HepG2 (cell line): ENCODE data around the gene EPHB6. TPM values are rescaled to one million over a fixed set of nuclear protein-coding genes. Genes with fewer than 3 reads are reported as not detected.

ENCODE experiments used
- ATAC-seq: fragments of 200-7000 bp; cut with Tn5 transposase; 3 replicates; pipeline ENCODE4 v1.9.1; 2020; ENCODE audit warnings: mild to moderate bottlenecking, moderate library complexity
- BruUV-seq: library from RNA; stranded (reverse); fragments of 400-500 nt; replicated peaks from 2 replicates; lab custom pipeline; 2021; lab: Mats Ljungman, UMichigan
- CTCF ChIA-PET: fragments of 300-600 bp; formaldehyde crosslinking; extraction: SDS; loops from one replicate; lab custom pipeline; 2021; ENCODE audit warnings: low total read pairs, inconsistent platforms, low intra/inter-chr PET ratio; lab: Yijun Ruan, JAX
- POLR2A ChIA-PET: fragments of 350-600 bp; sonication (Branson Sonifier 250); formaldehyde crosslinking; loops from one replicate; lab custom pipeline; 2020; ENCODE audit warnings: antibody characterized with exemption, inconsistent platforms; lab: Yijun Ruan, JAX
- DNase-seq: peaks from one replicate; pipeline ENCODE4 v3.0.0-alpha.2; 2015; ENCODE audit warnings: low spot score
- FAIRE-seq: peaks from 3 replicates; lab custom pipeline; 2011; peaks lifted over from hg19 to GRCh38; lab: Jason Lieb, UNC
- H2AFZ ChIP-seq: one replicate; pipeline ENCODE4 v1.6.1; 2011; ENCODE audit warnings: low read length, inconsistent platforms
- H3K27ac ChIP-seq: fragments of 300-600 bp; 3 replicates; pipeline ENCODE4 v1.8.0; 2011; ENCODE audit warnings: mixed run types, mild to moderate bottlenecking, mixed read lengths, low read length, inconsistent platforms; ENCODE audit not compliant: insufficient read depth; ENCODE audit errors: extremely low read length
- H3K27me3 ChIP-seq, 2 experiments: fragments of 200-600 bp in 1 of 2; 2 replicates in 1 of 2; 3 replicates in 1 of 2; pipeline versions ENCODE4 v1.6.0 to v1.8.0; 2011; ENCODE audit warnings: low read length in 2 of 2, mild to moderate bottlenecking in 2 of 2, moderate library complexity in 2 of 2, inconsistent platforms in 1 of 2; ENCODE audit not compliant: insufficient read depth in 2 of 2, control insufficient read depth in 1 of 2
- H3K36me3 ChIP-seq, 2 experiments: fragments of 200-600 bp in 1 of 2; replicated peaks in 1 of 2; 2 replicates in 1 of 2; 3 replicates in 1 of 2; pipeline versions ENCODE4 v1.5.1 to v1.8.0; 2011; ENCODE audit warnings: low read length in 2 of 2, inconsistent platforms in 1 of 2; ENCODE audit not compliant: insufficient read depth in 2 of 2, control insufficient read depth in 1 of 2
- H3K4me1 ChIP-seq: 2 replicates; pipeline ENCODE4 v1.5.1; 2012; ENCODE audit warnings: low read length, inconsistent platforms; ENCODE audit not compliant: insufficient read depth
- H3K4me2 ChIP-seq: 2 replicates; pipeline ENCODE4 v1.6.0; 2011; ENCODE audit warnings: low read depth, low read length, inconsistent platforms
- H3K4me3 ChIP-seq, 3 experiments: fragments of 200-600 bp in 1 of 3; sonication (generic), shearing (Covaris generic) in 1 of 3; replicated peaks in 1 of 3; 2 replicates each; pipeline ENCODE4 v1.5.1; 2011 to 2016; ENCODE audit warnings: low read length in 3 of 3, inconsistent platforms in 2 of 3, low read depth in 2 of 3, mild to moderate bottlenecking in 2 of 3, control low read depth in 1 of 3, mixed read lengths in 1 of 3; ENCODE audit not compliant: insufficient read depth in 1 of 3
- H3K79me2 ChIP-seq: one replicate; pipeline ENCODE4 v1.6.1; 2011; ENCODE audit warnings: low read length, inconsistent platforms; ENCODE audit not compliant: insufficient read depth
- H3K9ac ChIP-seq: 2 replicates; pipeline ENCODE4 v1.6.0; 2011; ENCODE audit warnings: mild to moderate bottlenecking, low read depth, low read length, inconsistent platforms; ENCODE audit not compliant: insufficient read depth
- H3K9me3 ChIP-seq: 2 replicates; pipeline ENCODE4 v1.5.1; 2012; ENCODE audit warnings: mild to moderate bottlenecking, low read length
- H4K20me1 ChIP-seq: 2 replicates; pipeline ENCODE4 v1.6.0; 2011; ENCODE audit warnings: inconsistent platforms, mild to moderate bottlenecking, low read length, moderate library complexity; ENCODE audit not compliant: insufficient read depth
- CREB1 ChIP-seq, 2 experiments: fragments of 450-650 bp in 1 of 2; IDR thresholded peaks; 2 replicates each; pipeline ENCODE4 v1.6.1; 2016 to 2017; ENCODE audit warnings: control low read depth in 1 of 2, mild to moderate bottlenecking in 1 of 2, missing compliant biosample characterization in 1 of 2, missing genetic modification characterization in 1 of 2
- FOXO1 ChIP-seq: sonication (generic); formaldehyde crosslinking; IDR thresholded peaks from 2 replicates; pipeline ENCODE4 v1.4.0; 2020; ENCODE audit warnings: missing genetic modification reagents
- MAFF ChIP-seq: IDR thresholded peaks from 2 replicates; pipeline ENCODE4 v1.6.1; 2011; ENCODE audit warnings: low read depth, low read length, improper control_type of control experiment
- MAFK ChIP-seq, 2 experiments: IDR thresholded peaks in 1 of 2; conservative IDR thresholded peaks in 1 of 2; 2 replicates each; pipeline ENCODE4 v1.6.1; 2011; ENCODE audit warnings: improper control_type of control experiment in 2 of 2, low read length in 2 of 2
- SKI ChIP-seq: fragments of 450-650 bp; IDR thresholded peaks from one replicate; pipeline ENCODE4 v1.6.1; 2018; ENCODE audit warnings: mild to moderate bottlenecking; ENCODE audit not compliant: partially characterized antibody
- STAG1 ChIP-seq: sonication (generic); formaldehyde crosslinking; IDR thresholded peaks from 2 replicates; pipeline ENCODE4 v1.4.0; 2020; ENCODE audit warnings: missing genetic modification reagents
- ZFP82 ChIP-seq: sonication (generic); formaldehyde crosslinking; IDR thresholded peaks from 2 replicates; pipeline ENCODE4 v1.5.1; 2020; ENCODE audit warnings: mild to moderate bottlenecking, missing genetic modification reagents, borderline replicate concordance
- ZNF260 ChIP-seq: sonication (generic); formaldehyde crosslinking; IDR thresholded peaks from 2 replicates; pipeline ENCODE4 v1.4.0; 2020; ENCODE audit warnings: missing genetic modification reagents, low read depth, mild to moderate bottlenecking, borderline replicate concordance
- ZNF597 ChIP-seq: sonication (generic); formaldehyde crosslinking; IDR thresholded peaks from 2 replicates; pipeline ENCODE4 v1.5.0; 2020; ENCODE audit warnings: missing genetic modification reagents
- ZNF784 ChIP-seq: sonication (generic); formaldehyde crosslinking; IDR thresholded peaks from 2 replicates; pipeline ENCODE4 v1.5.1; 2020; ENCODE audit warnings: missing genetic modification reagents, mild to moderate bottlenecking, borderline replicate concordance
- ZSCAN12 ChIP-seq: sonication (generic); formaldehyde crosslinking; IDR thresholded peaks from 2 replicates; pipeline ENCODE4 v1.9.0; 2021; ENCODE audit warnings: mild to moderate bottlenecking, missing genetic modification reagents
- WGBS: methylation state at CpG from one replicate; pipeline ENCODE4 v1.1.6; 2017; ENCODE audit warnings: low lambda C conversion rate; 5-methylcytosine and 5-hydroxymethylcytosine counted together
- in situ Hi-C: cut with HindIII; loops from 2 replicates; pipeline ENCODE4 v1.10.0; 2017; ENCODE audit warnings: low pct_unique_long_range_greater_than_20kb; ENCODE audit not compliant: extremely low pct_ligation_motif_present
- intact Hi-C: fragments of 100-400 bp; cut with micrococcal nuclease; formaldehyde crosslinking; loops from one replicate; pipeline ENCODE4 v1.10.0; 2022; ENCODE audit not compliant: unreplicated experiment
- polyA plus RNA-seq, 8 experiments: library from polyadenylated mRNA; depleted of rRNA in 3 of 8; stranded (reverse) in 7 of 8; unstranded in 1 of 8; fragments of >200 nt; fragmentation: Illumina TruSeq in 4 of 8; extraction: Trizol in 4 of 8; gene quantifications; 2 replicates each; pipeline versions ENCODE4 v1.2.1 to v1.2.3, GENCODE V29; 2011 to 2016; ENCODE audit warnings: low read depth in 4 of 8, missing spikeins in 1 of 8, mixed read lengths in 1 of 8; ENCODE audit not compliant: insufficient read depth in 1 of 8
- total RNA-seq, 5 experiments: library from RNA; depleted of rRNA; stranded (reverse); fragments of >200 nt; fragmentation: Illumina TruSeq; extraction: Trizol; gene quantifications; 2 replicates each; pipeline ENCODE4 v1.2.3, GENCODE V29; 2016; ENCODE audit warnings: low read depth in 1 of 5
- TF ChIP-seq, protein P1 (sequence below): fragments of 450-650 bp; IDR thresholded peaks from 2 replicates; pipeline ENCODE4 v1.6.1; 2017
- TF ChIP-seq, protein P2 (sequence below): sonication (generic); formaldehyde crosslinking; IDR thresholded peaks from 2 replicates; pipeline ENCODE4 v1.8.0; 2022; ENCODE audit warnings: low read depth, missing genetic modification reagents

Gene EPHB6
- total and polyA plus RNA-seq, 2 of the 13 experiments (the other 11 are each of a cell fraction or from before 2014, with no cell fraction given) = not detected

- intact Hi-C loops = no loop called here
- no peak for DNase-seq
- no peaks in the 10 kb centered on the region for H4K20me1 ChIP-seq
- CTCF ChIA-PET = no interaction called here
- no peak for FAIRE-seq
- H3K9ac ChIP-seq = no peak overlapping the region
- POLR2A ChIA-PET = no interaction called here
- H3K4me2 ChIP-seq = no peak overlapping the region
- H3K27me3 ChIP-seq = peaks cover 1 to 18% of the 10 kb centered on the region in 2 experiments; a peak in 2 of 5 replicates
- H3K27ac ChIP-seq = no peak overlapping the region
- no peaks in the 10 kb centered on the region for H3K4me1 ChIP-seq
- ATAC-seq = no peak
- in situ Hi-C loops = loop anchor here (10.0 kb wide), 1 partner anchor 336 kb away; no protein-coding TSS in a partner anchor
- H2AFZ ChIP-seq = no peak overlapping the region
- H3K9me3 ChIP-seq = no peaks in the 10 kb centered on the region
- no peak for TF ChIP-seq FOXO1
- peak; percentile 81 for TF ChIP-seq MAFF
- TF ChIP-seq MAFK (conservative IDR thresholded peaks at IDR 0.05 in 1 of 2, IDR thresholded peaks at IDR 0.05 in 1 of 2; ENCODE audit: low read length in 2 of 2) = peak; percentile 77 to 89
- H3K36me3 ChIP-seq = no peaks in the 10 kb centered on the region
- no peaks in the 10 kb centered on the region for H3K79me2 ChIP-seq
- H3K4me3 ChIP-seq = no peak overlapping the region
- no TSS peak for BruUV-seq
- WGBS = 3% methylated on average over 5 of the region's 5 CpGs
Observed at GRCh38 chr7:142879060-142879459, 24.2 kb downstream of the EPHB6 start.

GRCh38 chr7:142880876-142881505 is 26.1 kb downstream of the EPHB6 start:
- Histone ChIP-seq H3K4me3 (no peak overlapping the region), H3K36me3 (no peaks in the 10 kb centered on the region), H3K4me2 (no peak overlapping the region), H3K4me1 (no peaks in the 10 kb centered on the region), H3K9me3 (no peaks in the 10 kb centered on the region), H4K20me1 (no peaks in the 10 kb centered on the region), H2AFZ (no peak overlapping the region), H3K27ac (no peak overlapping the region), H3K27me3 (peaks cover 1 to 18% of the 10 kb centered on the region in 2 experiments; a peak in 3 of 5 replicates), H3K9ac (no peak overlapping the region), H3K79me2 (no peaks in the 10 kb centered on the region)
- CTCF ChIA-PET = no interaction called here
- ATAC-seq (peak; percentile 76), DNase-seq (peak; percentile 23), FAIRE-seq (no peak)
- in situ Hi-C loops = no loop called here
- 9% methylated on average over 5 of the region's 8 CpGs for WGBS
- no TSS peak for BruUV-seq
- intact Hi-C loops = loop anchor here (10.0 kb wide), 1 partner anchor 124 kb away; no protein-coding TSS in a partner anchor
- POLR2A ChIA-PET = no interaction called here
- TF ChIP-seq SKI = no peak
- peak; percentile 23; the same call in 1 of the 2 replicates for TF ChIP-seq STAG1 (CRISPR knock-in tag)
- TF ChIP-seq CREB1 (IDR thresholded peaks at IDR 0.05) = no peak
- TF ChIP-seq CREB1 (CRISPR knock-in tag; IDR thresholded peaks at IDR 0.05) = no peak
- TF ChIP-seq ZNF784 = no peak
- TF ChIP-seq, protein P1, sequence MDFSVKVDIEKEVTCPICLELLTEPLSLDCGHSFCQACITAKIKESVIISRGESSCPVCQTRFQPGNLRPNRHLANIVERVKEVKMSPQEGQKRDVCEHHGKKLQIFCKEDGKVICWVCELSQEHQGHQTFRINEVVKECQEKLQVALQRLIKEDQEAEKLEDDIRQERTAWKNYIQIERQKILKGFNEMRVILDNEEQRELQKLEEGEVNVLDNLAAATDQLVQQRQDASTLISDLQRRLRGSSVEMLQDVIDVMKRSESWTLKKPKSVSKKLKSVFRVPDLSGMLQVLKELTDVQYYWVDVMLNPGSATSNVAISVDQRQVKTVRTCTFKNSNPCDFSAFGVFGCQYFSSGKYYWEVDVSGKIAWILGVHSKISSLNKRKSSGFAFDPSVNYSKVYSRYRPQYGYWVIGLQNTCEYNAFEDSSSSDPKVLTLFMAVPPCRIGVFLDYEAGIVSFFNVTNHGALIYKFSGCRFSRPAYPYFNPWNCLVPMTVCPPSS = no peak
- TF ChIP-seq, protein P2, sequence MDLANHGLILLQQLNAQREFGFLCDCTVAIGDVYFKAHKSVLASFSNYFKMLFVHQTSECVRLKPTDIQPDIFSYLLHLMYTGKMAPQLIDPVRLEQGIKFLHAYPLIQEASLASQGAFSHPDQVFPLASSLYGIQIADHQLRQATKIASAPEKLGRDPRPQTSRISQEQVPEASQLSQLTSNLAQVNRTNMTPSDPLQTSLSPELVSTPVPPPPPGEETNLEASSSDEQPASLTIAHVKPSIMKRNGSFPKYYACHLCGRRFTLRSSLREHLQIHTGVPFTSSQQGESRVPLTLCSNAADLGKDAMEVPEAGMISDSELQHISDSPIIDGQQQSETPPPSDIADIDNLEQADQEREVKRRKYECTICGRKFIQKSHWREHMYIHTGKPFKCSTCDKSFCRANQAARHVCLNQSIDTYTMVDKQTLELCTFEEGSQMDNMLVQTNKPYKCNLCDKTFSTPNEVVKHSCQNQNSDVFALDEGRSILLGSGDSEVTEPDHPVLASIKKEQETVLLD (CRISPR knock-in tag) = no peak
- no peak for TF ChIP-seq ZNF597 (CRISPR knock-in tag)
- TF ChIP-seq ZNF260 = no peak
- no peak for TF ChIP-seq ZFP82
- TF ChIP-seq ZSCAN12 (CRISPR knock-in tag) = no peak
